ENCODE data around the gene SAMMSON.

DNA sequence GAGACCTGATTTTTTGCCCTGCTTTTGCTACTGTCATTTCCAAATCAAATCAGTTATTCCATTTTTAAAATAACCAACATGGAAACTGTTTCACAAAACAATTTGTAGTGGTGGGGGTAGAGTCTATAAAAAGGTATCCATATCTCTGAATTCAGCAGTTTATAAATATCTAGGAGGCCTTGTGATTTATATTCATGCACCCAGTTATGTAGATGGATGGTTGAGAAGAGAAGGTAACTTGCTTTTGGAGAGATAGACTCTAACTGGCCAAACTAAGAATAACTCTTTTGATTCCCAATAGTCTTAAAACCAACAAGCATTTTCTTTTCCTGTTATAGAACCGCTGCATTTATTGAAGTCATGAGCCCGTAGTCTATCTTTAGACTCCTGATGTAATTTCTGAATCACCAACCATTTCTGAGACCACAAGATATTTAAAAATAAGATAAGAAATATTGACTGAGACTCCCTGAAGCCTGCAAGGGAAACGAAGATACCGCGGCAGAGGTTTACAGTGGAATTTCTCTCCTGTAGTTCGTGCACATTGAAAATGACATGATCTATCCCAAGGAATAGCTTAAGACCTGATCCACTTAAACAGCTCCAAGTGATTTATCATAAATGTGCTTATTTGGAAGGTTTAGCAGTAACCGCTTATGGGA lies 68.5 kb downstream of the SAMMSON start:
- TF ChIP-seq, protein P1, sequence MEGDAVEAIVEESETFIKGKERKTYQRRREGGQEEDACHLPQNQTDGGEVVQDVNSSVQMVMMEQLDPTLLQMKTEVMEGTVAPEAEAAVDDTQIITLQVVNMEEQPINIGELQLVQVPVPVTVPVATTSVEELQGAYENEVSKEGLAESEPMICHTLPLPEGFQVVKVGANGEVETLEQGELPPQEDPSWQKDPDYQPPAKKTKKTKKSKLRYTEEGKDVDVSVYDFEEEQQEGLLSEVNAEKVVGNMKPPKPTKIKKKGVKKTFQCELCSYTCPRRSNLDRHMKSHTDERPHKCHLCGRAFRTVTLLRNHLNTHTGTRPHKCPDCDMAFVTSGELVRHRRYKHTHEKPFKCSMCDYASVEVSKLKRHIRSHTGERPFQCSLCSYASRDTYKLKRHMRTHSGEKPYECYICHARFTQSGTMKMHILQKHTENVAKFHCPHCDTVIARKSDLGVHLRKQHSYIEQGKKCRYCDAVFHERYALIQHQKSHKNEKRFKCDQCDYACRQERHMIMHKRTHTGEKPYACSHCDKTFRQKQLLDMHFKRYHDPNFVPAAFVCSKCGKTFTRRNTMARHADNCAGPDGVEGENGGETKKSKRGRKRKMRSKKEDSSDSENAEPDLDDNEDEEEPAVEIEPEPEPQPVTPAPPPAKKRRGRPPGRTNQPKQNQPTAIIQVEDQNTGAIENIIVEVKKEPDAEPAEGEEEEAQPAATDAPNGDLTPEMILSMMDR (conservative IDR thresholded peaks at IDR 0.05; ENCODE audit: low read depth in 2 of 2): no peak
- TF ChIP-seq REST (IDR thresholded peaks at IDR 0.05; ENCODE audit: unreplicated experiment) (no peak), EZH2phosphoT487 (IDR thresholded peaks at IDR 0.05; ENCODE audit: unreplicated experiment) (no peak), POLR2AphosphoS5 (IDR thresholded peaks at IDR 0.05; ENCODE audit: low read depth) (no peak), EZH2 (IDR thresholded peaks at IDR 0.05; ENCODE audit: low read depth, unreplicated experiment) (no peak), NANOG (IDR thresholded peaks at IDR 0.05; ENCODE audit: borderline replicate concordance) (no peak), JUNB (IDR thresholded peaks at IDR 0.05; ENCODE audit: unreplicated experiment) (no peak)
- TF ChIP-seq, protein P2, sequence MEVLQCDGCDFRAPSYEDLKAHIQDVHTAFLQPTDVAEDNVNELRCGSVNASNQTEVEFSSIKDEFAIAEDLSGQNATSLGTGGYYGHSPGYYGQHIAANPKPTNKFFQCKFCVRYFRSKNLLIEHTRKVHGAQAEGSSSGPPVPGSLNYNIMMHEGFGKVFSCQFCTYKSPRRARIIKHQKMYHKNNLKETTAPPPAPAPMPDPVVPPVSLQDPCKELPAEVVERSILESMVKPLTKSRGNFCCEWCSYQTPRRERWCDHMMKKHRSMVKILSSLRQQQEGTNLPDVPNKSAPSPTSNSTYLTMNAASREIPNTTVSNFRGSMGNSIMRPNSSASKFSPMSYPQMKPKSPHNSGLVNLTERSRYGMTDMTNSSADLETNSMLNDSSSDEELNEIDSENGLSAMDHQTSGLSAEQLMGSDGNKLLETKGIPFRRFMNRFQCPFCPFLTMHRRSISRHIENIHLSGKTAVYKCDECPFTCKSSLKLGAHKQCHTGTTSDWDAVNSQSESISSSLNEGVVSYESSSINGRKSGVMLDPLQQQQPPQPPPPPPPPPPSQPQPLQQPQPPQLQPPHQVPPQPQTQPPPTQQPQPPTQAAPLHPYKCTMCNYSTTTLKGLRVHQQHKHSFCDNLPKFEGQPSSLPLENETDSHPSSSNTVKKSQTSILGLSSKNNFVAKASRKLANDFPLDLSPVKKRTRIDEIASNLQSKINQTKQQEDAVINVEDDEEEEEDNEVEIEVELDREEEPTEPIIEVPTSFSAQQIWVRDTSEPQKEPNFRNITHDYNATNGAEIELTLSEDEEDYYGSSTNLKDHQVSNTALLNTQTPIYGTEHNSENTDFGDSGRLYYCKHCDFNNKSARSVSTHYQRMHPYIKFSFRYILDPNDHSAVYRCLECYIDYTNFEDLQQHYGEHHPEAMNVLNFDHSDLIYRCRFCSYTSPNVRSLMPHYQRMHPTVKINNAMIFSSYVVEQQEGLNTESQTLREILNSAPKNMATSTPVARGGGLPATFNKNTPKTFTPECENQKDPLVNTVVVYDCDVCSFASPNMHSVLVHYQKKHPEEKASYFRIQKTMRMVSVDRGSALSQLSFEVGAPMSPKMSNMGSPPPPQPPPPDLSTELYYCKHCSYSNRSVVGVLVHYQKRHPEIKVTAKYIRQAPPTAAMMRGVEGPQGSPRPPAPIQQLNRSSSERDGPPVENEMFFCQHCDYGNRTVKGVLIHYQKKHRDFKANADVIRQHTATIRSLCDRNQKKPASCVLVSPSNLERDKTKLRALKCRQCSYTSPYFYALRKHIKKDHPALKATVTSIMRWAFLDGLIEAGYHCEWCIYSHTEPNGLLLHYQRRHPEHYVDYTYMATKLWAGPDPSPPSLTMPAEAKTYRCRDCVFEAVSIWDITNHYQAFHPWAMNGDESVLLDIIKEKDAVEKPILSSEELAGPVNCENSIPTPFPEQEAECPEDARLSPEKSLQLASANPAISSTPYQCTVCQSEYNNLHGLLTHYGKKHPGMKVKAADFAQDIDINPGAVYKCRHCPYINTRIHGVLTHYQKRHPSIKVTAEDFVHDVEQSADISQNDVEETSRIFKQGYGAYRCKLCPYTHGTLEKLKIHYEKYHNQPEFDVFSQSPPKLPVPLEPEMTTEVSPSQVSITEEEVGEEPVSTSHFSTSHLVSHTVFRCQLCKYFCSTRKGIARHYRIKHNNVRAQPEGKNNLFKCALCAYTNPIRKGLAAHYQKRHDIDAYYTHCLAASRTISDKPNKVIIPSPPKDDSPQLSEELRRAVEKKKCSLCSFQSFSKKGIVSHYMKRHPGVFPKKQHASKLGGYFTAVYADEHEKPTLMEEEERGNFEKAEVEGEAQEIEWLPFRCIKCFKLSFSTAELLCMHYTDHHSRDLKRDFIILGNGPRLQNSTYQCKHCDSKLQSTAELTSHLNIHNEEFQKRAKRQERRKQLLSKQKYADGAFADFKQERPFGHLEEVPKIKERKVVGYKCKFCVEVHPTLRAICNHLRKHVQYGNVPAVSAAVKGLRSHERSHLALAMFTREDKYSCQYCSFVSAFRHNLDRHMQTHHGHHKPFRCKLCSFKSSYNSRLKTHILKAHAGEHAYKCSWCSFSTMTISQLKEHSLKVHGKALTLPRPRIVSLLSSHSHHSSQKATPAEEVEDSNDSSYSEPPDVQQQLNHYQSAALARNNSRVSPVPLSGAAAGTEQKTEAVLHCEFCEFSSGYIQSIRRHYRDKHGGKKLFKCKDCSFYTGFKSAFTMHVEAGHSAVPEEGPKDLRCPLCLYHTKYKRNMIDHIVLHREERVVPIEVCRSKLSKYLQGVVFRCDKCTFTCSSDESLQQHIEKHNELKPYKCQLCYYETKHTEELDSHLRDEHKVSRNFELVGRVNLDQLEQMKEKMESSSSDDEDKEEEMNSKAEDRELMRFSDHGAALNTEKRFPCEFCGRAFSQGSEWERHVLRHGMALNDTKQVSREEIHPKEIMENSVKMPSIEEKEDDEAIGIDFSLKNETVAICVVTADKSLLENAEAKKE (CRISPR knock-in tag; IDR thresholded peaks at IDR 0.05): no peak

Measured in GM23338 (cell line).